Measurements from ENCODE around the gene TPSB2. TPM values are rescaled to one million over a fixed set of nuclear protein-coding genes. Genes with fewer than 3 reads are reported as not detected.

TPSB2 gene
- total RNA-seq, 1 experiment from 2014 or later, result not detected

DNA sequence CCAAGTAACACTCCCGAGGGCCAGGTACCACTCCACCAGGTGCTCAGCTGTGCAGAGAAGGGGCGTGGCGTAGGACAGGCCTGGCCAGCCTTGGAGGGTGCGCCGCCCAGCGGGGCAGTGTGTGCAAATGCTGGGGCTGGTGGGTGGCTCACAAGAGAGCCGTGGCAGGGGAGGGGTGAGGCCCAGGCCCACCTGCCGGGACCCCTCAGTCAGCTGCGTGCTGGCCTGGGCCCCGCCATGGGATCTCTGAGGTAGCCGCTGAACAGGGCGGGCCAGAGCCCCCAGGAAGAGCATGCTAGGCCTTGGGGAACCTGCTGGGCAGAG lies 13.7 kb downstream of the TPSB2 start:
- H3K4me3 ChIP-seq (ENCODE audit: low read length), result no peak overlapping the region
- no peak overlapping the region for H3K27ac ChIP-seq (ENCODE audit: low read length)
- BruUV-seq (replicated peaks), result no TSS peak
- H3K9me2 ChIP-seq (replicated peaks; ENCODE audit: low read length), result no peaks in the 10 kb centered on the region
- no peak overlapping the region for H2AFZ ChIP-seq (ENCODE audit: low read length)
- POLR2A ChIA-PET (ENCODE audit: unreplicated experiment), result no interaction called here
- H3K79me2 ChIP-seq (ENCODE audit: low read length), result no peaks in the 10 kb centered on the region
- H3K4me2 ChIP-seq (ENCODE audit: low read length), result no peak overlapping the region
- H3K9ac ChIP-seq (ENCODE audit: low read length), result no peak overlapping the region
- intact Hi-C loops (cut with micrococcal nuclease), result no loop called here
- H3K4me1 ChIP-seq (ENCODE audit: insufficient read depth, low read length), result no peaks in the 10 kb centered on the region
- no peaks in the 10 kb centered on the region for H3K36me3 ChIP-seq (ENCODE audit: low read depth, low read length)
- H3K27me3 ChIP-seq (ENCODE audit: low read length), result no peaks in the 10 kb centered on the region
- ATAC-seq (no peak), DNase-seq (no peak)
- H3K9me3 ChIP-seq (ENCODE audit: low read length), result no peaks in the 10 kb centered on the region
- TF ChIP-seq EZH2 (IDR thresholded peaks at IDR 0.05; ENCODE audit: low read length, unreplicated experiment), result no peak
- no peak for TF ChIP-seq EZH2phosphoT487 (IDR thresholded peaks at IDR 0.05; ENCODE audit: borderline replicate concordance, low read length)
- H4K20me1 ChIP-seq (ENCODE audit: low read length), result no peaks in the 10 kb centered on the region
- no peaks in the 10 kb centered on the region for H3F3A ChIP-seq (ENCODE audit: low read length, unreplicated experiment)
- CTCF ChIA-PET, result no interaction called here

GRCh38 chr16:1215574-1216295 lies 14.2 kb downstream of the TPSB2 start:
- no peak overlapping the region for H2AFZ ChIP-seq (ENCODE audit: low read length)
- intact Hi-C loops (cut with micrococcal nuclease), result no loop called here
- no peaks in the 10 kb centered on the region for H3F3A ChIP-seq (ENCODE audit: low read length, unreplicated experiment)
- no peak overlapping the region for H3K9ac ChIP-seq (ENCODE audit: low read length)
- no peaks in the 10 kb centered on the region for H4K20me1 ChIP-seq (ENCODE audit: low read length)
- ATAC-seq, result no peak
- H3K4me3 ChIP-seq (ENCODE audit: low read length), result no peak overlapping the region
- CTCF ChIA-PET, result no interaction called here
- no peaks in the 10 kb centered on the region for H3K9me3 ChIP-seq (ENCODE audit: low read length)
- no peaks in the 10 kb centered on the region for H3K79me2 ChIP-seq (ENCODE audit: low read length)
- DNase-seq, result no peak
- H3K4me2 ChIP-seq (ENCODE audit: low read length), result no peak overlapping the region
- H3K36me3 ChIP-seq (ENCODE audit: low read depth, low read length), result no peaks in the 10 kb centered on the region
- H3K27me3 ChIP-seq (ENCODE audit: low read length), result no peaks in the 10 kb centered on the region
- H3K27ac ChIP-seq (ENCODE audit: low read length), result no peak overlapping the region
- no peak for TF ChIP-seq EZH2phosphoT487 (IDR thresholded peaks at IDR 0.05; ENCODE audit: borderline replicate concordance, low read length)
- no peak for TF ChIP-seq CTCF (conservative IDR thresholded peaks at IDR 0.05; ENCODE audit: low read depth, low read length)
- BruUV-seq (replicated peaks), result no TSS peak
- no peaks in the 10 kb centered on the region for H3K9me2 ChIP-seq (replicated peaks; ENCODE audit: low read length)
- POLR2A ChIA-PET (ENCODE audit: unreplicated experiment), result no interaction called here
- H3K4me1 ChIP-seq (ENCODE audit: insufficient read depth, low read length), result no peaks in the 10 kb centered on the region

DNA sequence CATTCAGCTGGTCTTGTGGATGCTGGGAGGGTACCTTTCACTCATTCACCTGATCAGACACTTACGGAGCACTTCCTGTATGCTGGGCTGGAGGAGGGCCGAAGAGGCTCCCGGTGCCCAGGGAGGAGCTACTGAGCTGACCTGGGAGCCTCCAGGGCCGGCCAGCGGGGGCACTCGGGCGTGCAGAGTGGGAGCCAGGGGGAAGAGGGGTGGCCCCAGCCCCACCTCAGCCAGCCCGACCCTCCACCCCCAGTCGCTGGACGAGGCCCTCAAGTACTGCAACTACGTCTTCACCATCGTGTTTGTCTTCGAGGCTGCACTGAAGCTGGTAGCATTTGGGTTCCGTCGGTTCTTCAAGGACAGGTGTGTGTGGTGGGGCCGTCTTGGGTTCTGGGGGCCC lies 15.3 kb downstream of the TPSB2 start:
- Histone ChIP-seq H3K27ac (ENCODE audit: low read length) (no peak overlapping the region), H3K79me2 (ENCODE audit: low read length) (no peaks in the 10 kb centered on the region), H3K9me2 (replicated peaks; ENCODE audit: low read length) (no peaks in the 10 kb centered on the region), H3K9ac (ENCODE audit: low read length) (no peak overlapping the region), H3K4me3 (ENCODE audit: low read length) (no peak overlapping the region), H3K4me2 (ENCODE audit: low read length) (no peak overlapping the region), H4K20me1 (ENCODE audit: low read length) (no peaks in the 10 kb centered on the region), H2AFZ (ENCODE audit: low read length) (no peak overlapping the region), H3F3A (ENCODE audit: low read length, unreplicated experiment) (no peaks in the 10 kb centered on the region), H3K27me3 (ENCODE audit: low read length) (no peaks in the 10 kb centered on the region), H3K4me1 (ENCODE audit: insufficient read depth, low read length) (no peaks in the 10 kb centered on the region), H3K36me3 (ENCODE audit: low read depth, low read length) (no peaks in the 10 kb centered on the region), H3K9me3 (ENCODE audit: low read length) (no peaks in the 10 kb centered on the region)
- no TSS peak for BruUV-seq (replicated peaks)
- CTCF ChIA-PET, result no interaction called here
- POLR2A ChIA-PET (ENCODE audit: unreplicated experiment), result no interaction called here
- DNase-seq, result no peak
- intact Hi-C loops (cut with micrococcal nuclease), result no loop called here
- TF ChIP-seq EZH2 (IDR thresholded peaks at IDR 0.05; ENCODE audit: low read length, unreplicated experiment), result no peak
- no peak for TF ChIP-seq CTCF (conservative IDR thresholded peaks at IDR 0.05; ENCODE audit: low read depth, low read length)
- no peak for TF ChIP-seq EZH2phosphoT487 (IDR thresholded peaks at IDR 0.05; ENCODE audit: borderline replicate concordance, low read length)
- ATAC-seq, result no peak
